ENCODE data around the gene FAM237B. TPM values are rescaled to one million over a fixed set of nuclear protein-coding genes. Genes with fewer than 3 reads are reported as not detected.

FAM237B gene
- total and polyA plus RNA-seq, 2 of the 4 experiments (the other 2 are of a cell fraction) = not detected

GRCh38 chr7:90276033-90276728, 44.9 kb downstream of the FAM237B start:
- H3K9me1 ChIP-seq (ENCODE audit: insufficient read depth, low read length) = no peaks in the 10 kb centered on the region
- H3K18ac ChIP-seq (ENCODE audit: low read depth, low read length) = no peak overlapping the region
- no peak for ATAC-seq (ENCODE audit: low read depth)
- ChIA-PET POLR2A (ENCODE audit: unreplicated experiment) (no interaction called here), CTCF (no interaction called here)
- in situ Hi-C loops (cut with MboI; ENCODE audit: low sequenced_read_pairs) (no loop called here), intact Hi-C loops (cut with micrococcal nuclease) (no loop called here), dilution Hi-C loops (cut with HindIII; ENCODE audit: low sequenced_read_pairs, unreplicated experiment) (no loop called here)
- no peak overlapping the region for H2BK5ac ChIP-seq (ENCODE audit: low read depth, low read length, poor library complexity, severe bottlenecking)
- no peak overlapping the region for H4K5ac ChIP-seq (ENCODE audit: low read depth, low read length)
- TF ChIP-seq RCOR1 (IDR thresholded peaks at IDR 0.05; ENCODE audit: insufficient replicate concordance, low read length) (no peak), RAD21 (IDR thresholded peaks at IDR 0.05; ENCODE audit: low read length) (no peak), MAFK (IDR thresholded peaks at IDR 0.05; ENCODE audit: low read depth, low read length) (no peak), CEBPB (IDR thresholded peaks at IDR 0.05; ENCODE audit: low read depth, low read length) (no peak), MXI1 (IDR thresholded peaks at IDR 0.05; ENCODE audit: borderline replicate concordance, low read depth, low read length) (no peak), NFE2L2 (IDR thresholded peaks at IDR 0.05; ENCODE audit: low read depth, low read length) (no peak), MAZ (IDR thresholded peaks at IDR 0.05; ENCODE audit: borderline replicate concordance, low read depth, low read length) (no peak), POLR2A (IDR thresholded peaks at IDR 0.05; ENCODE audit: low read depth, low read length) (no peak), RFX5 (IDR thresholded peaks at IDR 0.05; ENCODE audit: low read depth, low read length) (no peak), CHD1 (IDR thresholded peaks at IDR 0.05; ENCODE audit: low read depth, low read length) (no peak), BHLHE40 (IDR thresholded peaks at IDR 0.05; ENCODE audit: low read depth, low read length) (no peak), FOS (IDR thresholded peaks at IDR 0.05; ENCODE audit: low read depth, low read length) (no peak)
- TF ChIP-seq, protein P1, sequence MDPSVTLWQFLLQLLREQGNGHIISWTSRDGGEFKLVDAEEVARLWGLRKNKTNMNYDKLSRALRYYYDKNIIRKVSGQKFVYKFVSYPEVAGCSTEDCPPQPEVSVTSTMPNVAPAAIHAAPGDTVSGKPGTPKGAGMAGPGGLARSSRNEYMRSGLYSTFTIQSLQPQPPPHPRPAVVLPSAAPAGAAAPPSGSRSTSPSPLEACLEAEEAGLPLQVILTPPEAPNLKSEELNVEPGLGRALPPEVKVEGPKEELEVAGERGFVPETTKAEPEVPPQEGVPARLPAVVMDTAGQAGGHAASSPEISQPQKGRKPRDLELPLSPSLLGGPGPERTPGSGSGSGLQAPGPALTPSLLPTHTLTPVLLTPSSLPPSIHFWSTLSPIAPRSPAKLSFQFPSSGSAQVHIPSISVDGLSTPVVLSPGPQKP (IDR thresholded peaks at IDR 0.05; ENCODE audit: borderline replicate concordance, low read depth, low read length) = no peak
- TF ChIP-seq, protein P2, sequence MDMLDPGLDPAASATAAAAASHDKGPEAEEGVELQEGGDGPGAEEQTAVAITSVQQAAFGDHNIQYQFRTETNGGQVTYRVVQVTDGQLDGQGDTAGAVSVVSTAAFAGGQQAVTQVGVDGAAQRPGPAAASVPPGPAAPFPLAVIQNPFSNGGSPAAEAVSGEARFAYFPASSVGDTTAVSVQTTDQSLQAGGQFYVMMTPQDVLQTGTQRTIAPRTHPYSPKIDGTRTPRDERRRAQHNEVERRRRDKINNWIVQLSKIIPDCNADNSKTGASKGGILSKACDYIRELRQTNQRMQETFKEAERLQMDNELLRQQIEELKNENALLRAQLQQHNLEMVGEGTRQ (IDR thresholded peaks at IDR 0.05; ENCODE audit: low read depth, low read length) = no peak
- no peak overlapping the region for H4K91ac ChIP-seq (ENCODE audit: insufficient read depth, low read depth, low read length)
- H3K27ac ChIP-seq (ENCODE audit: insufficient read depth, low read length) = no peak overlapping the region
- DNase-seq = no peak
- H3K4me2 ChIP-seq (ENCODE audit: low read depth, low read length) = no peak overlapping the region
- H3K56ac ChIP-seq (ENCODE audit: extremely low read depth, insufficient read depth, low read length) = no peak overlapping the region
- no peak overlapping the region for H4K8ac ChIP-seq (ENCODE audit: low read depth in 2 of 2, low read length in 2 of 2)
- no peak overlapping the region for H2AK5ac ChIP-seq (ENCODE audit: low read depth, low read length)
- no peak overlapping the region for H2BK120ac ChIP-seq (ENCODE audit: low read depth, low read length)
- no peak overlapping the region for H2AK9ac ChIP-seq (replicated peaks; ENCODE audit: low read depth, low read length, poor library complexity)
- no peak overlapping the region for H3K4ac ChIP-seq (ENCODE audit: low read depth, low read length)
- no peak overlapping the region for H3K9ac ChIP-seq (ENCODE audit: low read depth, low read length)
- no peak overlapping the region for H2BK15ac ChIP-seq (ENCODE audit: low read depth, low read length)
- no peak overlapping the region for H2AFZ ChIP-seq (replicated peaks; ENCODE audit: low read length, poor library complexity)
- no peaks in the 10 kb centered on the region for H3K36me3 ChIP-seq (ENCODE audit: control insufficient read depth, insufficient read depth, low read length)
- H3K9me3 ChIP-seq (ENCODE audit: control insufficient read depth, insufficient read depth, low read length) = no peaks in the 10 kb centered on the region
- no peaks in the 10 kb centered on the region for H3K4me1 ChIP-seq (ENCODE audit: control insufficient read depth, insufficient read depth, low read length)
- H4K20me1 ChIP-seq (ENCODE audit: insufficient read depth, low read length) = no peaks in the 10 kb centered on the region
- H2BK20ac ChIP-seq (ENCODE audit: low read depth, low read length) = no peak overlapping the region
- H3K14ac ChIP-seq (replicated peaks; ENCODE audit: low read depth, low read length) = no peak overlapping the region
- no peaks in the 10 kb centered on the region for H3K27me3 ChIP-seq (ENCODE audit: control insufficient read depth, insufficient read depth, low read length)
- H3K79me1 ChIP-seq (ENCODE audit: low read depth in 1 of 2, low read length in 2 of 2) = no peaks in the 10 kb centered on the region
- H3K4me3 ChIP-seq (ENCODE audit: insufficient read depth, low read depth, low read length) = no peak overlapping the region
- WGBS, 2 experiments (ENCODE audit: extremely low coverage in 2 of 2, insufficient read length in 1 of 2) = 89% methylated on average over 3 of the region's 5 CpGs; no CpG with 5 or more reads in 1 of the 2 experiments
- H3K23ac ChIP-seq (ENCODE audit: low read depth, low read length) = no peak overlapping the region
- BruUV-seq (replicated peaks) = no TSS peak
